Kidney epithelial cell (primary cell): Measurements from ENCODE around the gene ARHGAP24. TPM values are rescaled to one million over a fixed set of nuclear protein-coding genes. Genes with fewer than 3 reads are reported as not detected.

Source experiments
- DNase-seq: peaks from one replicate; pipeline ENCODE4 v3.0.0-alpha.2; 2010; ENCODE audit warnings: low read depth
- H3K27me3 ChIP-seq: 2 replicates; pipeline ENCODE4 v1.6.0; 2011; ENCODE audit warnings: low read length; ENCODE audit not compliant: control insufficient read depth, insufficient read depth
- H3K36me3 ChIP-seq: 2 replicates; pipeline ENCODE4 v1.5.1; 2011; ENCODE audit warnings: low read length; ENCODE audit not compliant: control insufficient read depth, insufficient read depth
- H3K4me3 ChIP-seq: 2 replicates; pipeline ENCODE4 v1.5.1; 2011; ENCODE audit warnings: low read depth, mild to moderate bottlenecking, control low read depth, low read length
- CTCF ChIP-seq: IDR thresholded peaks from 2 replicates; pipeline ENCODE4 v1.5.1; 2011; ENCODE audit warnings: mild to moderate bottlenecking, moderate library complexity, low read length, control low read depth, inconsistent platforms; ENCODE audit not compliant: insufficient read depth, poor library complexity, severe bottlenecking
- total RNA-seq: library from RNA; depleted of rRNA; stranded (reverse); fragments of >200 nt; gene quantifications from 2 replicates; pipeline ENCODE4 v1.2.3, GENCODE V29; 2015

Gene ARHGAP24
- total RNA-seq, 1 donor from 2014 or later = 9.6 TPM

GRCh38 chr4:85489273-85489981 is 14.5 kb downstream of the ARHGAP24 start:
- Histone ChIP-seq H3K36me3 (no peaks in the 10 kb centered on the region), H3K4me3 (no peak overlapping the region), H3K27me3 (no peaks in the 10 kb centered on the region)
- no peak for TF ChIP-seq CTCF
- DNase-seq = no peak

- H3K36me3 ChIP-seq = no peaks in the 10 kb centered on the region
- TF ChIP-seq CTCF = no peak
- no peak overlapping the region for H3K4me3 ChIP-seq
- no peak for DNase-seq
- H3K27me3 ChIP-seq = no peaks in the 10 kb centered on the region
These were observed 16.6 kb downstream of the ARHGAP24 start for GRCh38 chr4:85491527-85491926.

DNA sequence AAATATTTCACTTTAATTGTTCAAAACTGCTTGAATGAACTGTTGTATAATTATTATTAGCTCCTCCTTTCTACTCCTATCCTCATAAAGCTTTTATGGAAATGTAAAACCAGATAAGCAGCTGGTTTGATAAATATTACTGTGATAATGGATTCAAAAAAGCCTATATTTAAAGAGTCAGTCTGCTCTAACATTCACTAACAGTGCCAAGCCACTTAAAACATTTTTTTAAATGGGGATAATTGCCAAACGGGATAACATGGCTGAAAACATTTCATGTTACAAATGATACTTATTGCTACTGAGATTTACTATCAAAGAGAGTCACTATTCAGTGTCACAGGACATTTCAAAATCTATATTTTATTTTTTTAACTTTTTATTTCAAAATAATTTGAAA is 17.4 kb downstream of the ARHGAP24 start:
- no peak overlapping the region for H3K4me3 ChIP-seq
- DNase-seq = no peak
- H3K27me3 ChIP-seq = no peaks in the 10 kb centered on the region
- no peak for TF ChIP-seq CTCF
- H3K36me3 ChIP-seq = no peaks in the 10 kb centered on the region

- no peak for DNase-seq
- TF ChIP-seq CTCF = no peak
- no peak overlapping the region for H3K4me3 ChIP-seq
- H3K27me3 ChIP-seq = no peaks in the 10 kb centered on the region
- no peaks in the 10 kb centered on the region for H3K36me3 ChIP-seq
These were observed 20.7 kb downstream of the ARHGAP24 start for GRCh38 chr4:85495621-85496020.

- TF ChIP-seq CTCF = no peak
- H3K36me3 ChIP-seq = no peaks in the 10 kb centered on the region
- H3K27me3 ChIP-seq = no peaks in the 10 kb centered on the region
- no peak overlapping the region for H3K4me3 ChIP-seq
- no peak for DNase-seq
These were observed 21.3 kb downstream of the ARHGAP24 start for GRCh38 chr4:85496126-85496849.
